Measurements from ENCODE around the gene SLC5A1. TPM values are rescaled to one million over a fixed set of nuclear protein-coding genes. Genes with fewer than 3 reads are reported as not detected.
"Not testable (repeated sequence)": the region's sequence is repeated elsewhere in the genome, so short reads cannot be mapped to it uniquely, and the experiment has no call there.

SLC5A1 gene
- total and polyA plus RNA-seq, 9 donors, result 0.05 to 1.8 (median 1.1) TPM; not detected in 4

- H3K27ac ChIP-seq; H3K4me1 ChIP-seq (ENCODE audit: insufficient read depth); H3K36me3 ChIP-seq; DNase-seq; H3K4me3 ChIP-seq; intact Hi-C loops (cut with DNase I); H3K9me3 ChIP-seq; H3K27me3 ChIP-seq: not testable (repeated sequence)
- WGBS, 3 donors, result 74 to 79% (median 75%) methylated on average over 4 of the region's 4 CpGs
Measured at GRCh38 chr22:32154727-32155126, 111.7 kb downstream of the SLC5A1 start.

GRCh38 chr22:32157632-32158031 lies 114.6 kb downstream of the SLC5A1 start:
- WGBS, 3 donors, result 61 to 76% (median 76%) methylated on average over 5 of the region's 5 CpGs
- intact Hi-C loops (cut with DNase I); H3K4me1 ChIP-seq (ENCODE audit: insufficient read depth); H3K27ac ChIP-seq; DNase-seq; H3K27me3 ChIP-seq; H3K9me3 ChIP-seq; H3K4me3 ChIP-seq; H3K36me3 ChIP-seq: not testable (repeated sequence)

GRCh38 chr22:32158712-32159533 lies 115.9 kb downstream of the SLC5A1 start, which contains the start of gene C22orf42:
TSS of gene C22orf42 (minus strand) at chr22:32159303. CDS start at chr22:32159215, 88 bp downstream.
- no peaks in the 10 kb centered on the region for H3K36me3 ChIP-seq
- 69 to 75% (median 74%) methylated on average over 12 of the region's 12 CpGs for WGBS, 3 donors
- H3K9me3 ChIP-seq, result no peaks in the 10 kb centered on the region
- H3K4me3 ChIP-seq, result no peak within 1 kb of the TSS
- DNase-seq, result no peak
- no peak within 1 kb of the TSS for H3K27ac ChIP-seq
- no peaks in the 10 kb centered on the region for H3K4me1 ChIP-seq (ENCODE audit: insufficient read depth)
- no peaks in the 10 kb centered on the region for H3K27me3 ChIP-seq
- TF ChIP-seq EP300 (IDR thresholded peaks at IDR 0.05), result no peak
- TF ChIP-seq POLR2A (IDR thresholded peaks at IDR 0.05), result no peak
- intact Hi-C loops (cut with DNase I), result no loop called here

GRCh38 chr22:32160411-32160810 lies 117.3 kb downstream of the SLC5A1 start:
- intact Hi-C loops (cut with DNase I); H3K4me3 ChIP-seq; DNase-seq; H3K4me1 ChIP-seq (ENCODE audit: insufficient read depth); H3K27me3 ChIP-seq; H3K36me3 ChIP-seq; H3K9me3 ChIP-seq; H3K27ac ChIP-seq: not testable (repeated sequence)
- WGBS, 3 donors, result 63 to 72% (median 66%) methylated on average over 5 of the region's 5 CpGs

Small RNAs within 50 kb of the gene (small RNA-seq; reads per million reads assigned to genes)
- gene AP1B1P2, result not detected

Other genes with a start within 250 kb of the SLC5A1 start
- 100 to 1,000 TPM in 5 of 7 donors, 10 to 100 TPM in 2; 53.1 to 118 (median 107) TPM for gene YWHAH, start 98.7 kb upstream of the SLC5A1 start, total RNA-seq
- 100 to 1,000 TPM in 1 of 2 donors, 10 to 100 TPM in 1; 51.5 to 144 TPM for gene YWHAH, start 98.7 kb upstream of the SLC5A1 start, polyA plus RNA-seq
- not detected for gene C22orf42, start 116.0 kb downstream of the SLC5A1 start, total RNA-seq
- gene C22orf42, start 116.0 kb downstream of the SLC5A1 start, polyA plus RNA-seq, result not detected
- gene RFPL2, start 161.8 kb downstream of the SLC5A1 start, total RNA-seq, result not detected
- gene RFPL2, start 161.8 kb downstream of the SLC5A1 start, polyA plus RNA-seq, result not detected
- 1 to 10 TPM in 1 of 7 donors, under 1 TPM in 3, not detected in 3; 0.33 to 1.3 (median 0.56) TPM for gene SLC5A4, start 212.1 kb downstream of the SLC5A1 start, total RNA-seq
- gene SLC5A4, start 212.1 kb downstream of the SLC5A1 start, polyA plus RNA-seq, result 1 to 10 TPM in 1 of 2 donors, under 1 TPM in 1; 0.35 to 1.2 TPM